HepG2 (cell line): ENCODE measurements around the gene ACTRT2. TPM values are rescaled to one million over a fixed set of nuclear protein-coding genes. Genes with fewer than 3 reads are reported as not detected.

ENCODE experiments used
- ARNTL ChIP-seq: sonication (generic); formaldehyde crosslinking; IDR thresholded peaks from 2 replicates; pipeline ENCODE4 v1.4.0; 2020; ENCODE audit warnings: mild to moderate bottlenecking, missing genetic modification reagents
- GFI1 ChIP-seq: sonication (generic); formaldehyde crosslinking; IDR thresholded peaks from 2 replicates; pipeline ENCODE4 v1.5.0; 2020; ENCODE audit warnings: missing genetic modification reagents, mild to moderate bottlenecking, borderline replicate concordance
- KDM3A ChIP-seq: IDR thresholded peaks from 2 replicates; pipeline ENCODE4 v1.6.1; 2018; ENCODE audit warnings: low read depth, missing compliant biosample characterization
- MTA1 ChIP-seq: sonication (generic); formaldehyde crosslinking; IDR thresholded peaks from 2 replicates; pipeline ENCODE4 v1.4.0; 2020; ENCODE audit warnings: missing genetic modification reagents, mild to moderate bottlenecking, borderline replicate concordance
- NFIB ChIP-seq: sonication (generic); formaldehyde crosslinking; IDR thresholded peaks from 2 replicates; pipeline ENCODE4 v1.9.0; 2021; ENCODE audit warnings: missing genetic modification reagents, mild to moderate bottlenecking, borderline replicate concordance
- PHB2 ChIP-seq: fragments of 450-650 bp; IDR thresholded peaks from 2 replicates; pipeline ENCODE4 v1.6.1; 2018; ENCODE audit not compliant: partially characterized antibody
- RBFOX2 ChIP-seq: fragments of 200-400 bp; formaldehyde crosslinking; IDR thresholded peaks from 2 replicates; pipeline ENCODE4 v1.6.1; 2017; ENCODE audit warnings: low read depth, mild to moderate bottlenecking, low read length
- SRSF9 ChIP-seq: fragments of 200-400 bp; formaldehyde crosslinking; IDR thresholded peaks from 2 replicates; pipeline ENCODE4 v1.6.1; 2018; ENCODE audit warnings: borderline replicate concordance, mild to moderate bottlenecking, low read depth, low read length; ENCODE audit not compliant: insufficient read depth, poor library complexity, severe bottlenecking
- TAF15 ChIP-seq: fragments of 200-400 bp; formaldehyde crosslinking; IDR thresholded peaks from one replicate; pipeline ENCODE4 v1.6.1; 2018; ENCODE audit warnings: mild to moderate bottlenecking, low read depth, low read length; ENCODE audit not compliant: poor library complexity, severe bottlenecking
- TSC22D2 ChIP-seq: sonication (generic); formaldehyde crosslinking; IDR thresholded peaks from 2 replicates; pipeline ENCODE4 v1.5.1; 2020; ENCODE audit warnings: missing genetic modification reagents, mild to moderate bottlenecking, borderline replicate concordance
- ZMYM4 ChIP-seq: sonication (generic); formaldehyde crosslinking; IDR thresholded peaks from 2 replicates; pipeline ENCODE4 v1.8.1; 2023; ENCODE audit warnings: mild to moderate bottlenecking, missing genetic modification reagents
- ZNF333 ChIP-seq: sonication (generic); formaldehyde crosslinking; IDR thresholded peaks from 2 replicates; pipeline ENCODE4 v1.4.0; 2020; ENCODE audit warnings: mild to moderate bottlenecking, missing genetic modification reagents, borderline replicate concordance
- ZNF335 ChIP-seq: sonication (generic); formaldehyde crosslinking; IDR thresholded peaks from 2 replicates; pipeline ENCODE4 v1.4.0; 2020; ENCODE audit warnings: missing genetic modification reagents
- ZNF44 ChIP-seq: sonication (generic); formaldehyde crosslinking; IDR thresholded peaks from 2 replicates; pipeline ENCODE4 v1.5.1; 2020; ENCODE audit warnings: mild to moderate bottlenecking, missing genetic modification reagents
- ZNF589 ChIP-seq: sonication (generic); formaldehyde crosslinking; conservative IDR thresholded peaks from 2 replicates; pipeline ENCODE4 v1.8.0; 2022; ENCODE audit warnings: mild to moderate bottlenecking, moderate library complexity, missing genetic modification reagents
- ZNF598 ChIP-seq: sonication (generic); formaldehyde crosslinking; IDR thresholded peaks from 2 replicates; pipeline ENCODE4 v1.5.1; 2020; ENCODE audit warnings: mild to moderate bottlenecking, missing genetic modification reagents, borderline replicate concordance
- ZNF772 ChIP-seq: sonication (generic); formaldehyde crosslinking; IDR thresholded peaks from 2 replicates; pipeline ENCODE4 v1.5.0; 2020; ENCODE audit warnings: mild to moderate bottlenecking, missing genetic modification reagents
- ZNF879 ChIP-seq: sonication (generic); formaldehyde crosslinking; IDR thresholded peaks from 2 replicates; pipeline ENCODE4 v1.8.1; 2023; ENCODE audit warnings: missing genetic modification reagents
- polyA plus RNA-seq, 8 experiments: library from polyadenylated mRNA; depleted of rRNA in 3 of 8; stranded (reverse) in 7 of 8; unstranded in 1 of 8; fragments of >200 nt; fragmentation: Illumina TruSeq in 4 of 8; extraction: Trizol in 4 of 8; gene quantifications; 2 replicates each; pipeline versions ENCODE4 v1.2.1 to v1.2.3, GENCODE V29; 2011 to 2016; ENCODE audit warnings: low read depth in 4 of 8, missing spikeins in 1 of 8, mixed read lengths in 1 of 8; ENCODE audit not compliant: insufficient read depth in 1 of 8
- total RNA-seq, 5 experiments: library from RNA; depleted of rRNA; stranded (reverse); fragments of >200 nt; fragmentation: Illumina TruSeq; extraction: Trizol; gene quantifications; 2 replicates each; pipeline ENCODE4 v1.2.3, GENCODE V29; 2016; ENCODE audit warnings: low read depth in 1 of 5
- TF ChIP-seq, protein P1 (sequence below): sonication (generic); formaldehyde crosslinking; IDR thresholded peaks from 2 replicates; pipeline ENCODE4 v1.4.0; 2020; ENCODE audit warnings: missing genetic modification reagents
- TF ChIP-seq, protein P2 (sequence below): sonication (generic); formaldehyde crosslinking; IDR thresholded peaks from 2 replicates; pipeline ENCODE4 v1.4.0; 2020; ENCODE audit warnings: missing genetic modification reagents; ENCODE audit errors: not compliant biosample characterization
- TF ChIP-seq, protein P3 (sequence below): sonication (generic); formaldehyde crosslinking; IDR thresholded peaks from 2 replicates; pipeline ENCODE4 v1.5.1; 2020; ENCODE audit warnings: missing genetic modification reagents, mild to moderate bottlenecking, borderline replicate concordance
- TF ChIP-seq, protein P4 (sequence below): sonication (generic); formaldehyde crosslinking; IDR thresholded peaks from 2 replicates; pipeline ENCODE4 v1.4.0; 2020; ENCODE audit warnings: missing genetic modification reagents, borderline replicate concordance

ACTRT2 gene
- total and polyA plus RNA-seq, 2 of the 13 experiments (the other 11 are each of a cell fraction or from before 2014, with no cell fraction given) = not detected

DNA sequence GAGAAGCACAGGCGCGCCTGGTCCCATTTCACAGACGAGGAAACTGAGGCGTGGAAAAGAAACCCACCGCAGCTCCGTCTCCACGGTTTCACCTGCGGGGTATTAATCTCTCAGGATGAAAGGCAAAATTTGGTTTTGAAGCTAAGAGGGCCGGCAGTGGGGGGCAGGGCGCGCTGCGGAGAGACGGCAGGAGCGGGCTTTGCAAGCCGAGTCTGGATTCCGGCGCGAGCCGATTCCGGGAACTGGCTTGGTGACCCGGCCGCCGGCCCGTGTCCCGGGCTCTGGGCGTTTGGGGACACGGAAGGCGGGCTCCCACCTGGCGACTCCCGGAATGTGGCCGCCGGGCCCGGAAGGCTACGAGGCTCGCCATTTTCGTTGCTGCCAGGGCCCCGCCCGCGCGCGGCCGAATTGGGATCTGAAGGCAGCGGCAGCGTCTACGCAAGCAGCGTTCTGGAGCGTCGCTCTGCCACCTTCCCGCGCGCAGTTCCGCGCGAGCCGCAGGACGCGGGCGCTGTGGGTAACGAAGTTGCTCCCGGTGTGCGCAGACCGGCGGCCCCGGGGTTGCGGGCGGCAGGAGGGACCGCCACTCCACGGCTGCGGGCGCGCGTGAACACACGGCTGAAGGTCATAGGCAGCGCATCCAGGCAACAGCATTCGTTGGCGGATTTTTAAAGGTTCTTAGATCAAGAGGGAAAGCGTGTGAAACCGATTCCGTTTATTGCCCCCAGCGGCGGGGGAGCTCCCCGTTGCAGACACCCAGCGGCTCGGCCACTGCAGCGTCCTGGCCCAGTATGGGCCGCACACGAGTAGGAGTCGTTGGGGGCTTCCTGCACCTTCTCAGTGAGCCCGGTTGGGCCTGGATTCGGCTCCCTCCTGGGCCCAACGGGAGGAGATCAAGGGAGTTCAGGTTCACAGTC lies 42.4 kb downstream of the ACTRT2 start (continued):
- TF ChIP-seq TAF15 (no peak), RBFOX2 (no peak), ZNF772 (CRISPR knock-in tag) (no peak), ZMYM4 (CRISPR knock-in tag) (no peak), ZNF589 (no peak), ARNTL (CRISPR knock-in tag) (no peak), GFI1 (CRISPR knock-in tag) (no peak), MTA1 (CRISPR knock-in tag) (0 out of 2 replicates have a peak, but pooled peaks have one; percentile 16), KDM3A (CRISPR knock-in tag) (no peak), SRSF9 (no peak), ZNF335 (CRISPR knock-in tag) (no peak), ZNF879 (CRISPR knock-in tag) (no peak), ZNF44 (CRISPR knock-in tag) (no peak), ZNF598 (CRISPR knock-in tag) (no peak), TSC22D2 (CRISPR knock-in tag) (no peak), ZNF333 (CRISPR knock-in tag) (no peak), PHB2 (no peak), NFIB (CRISPR knock-in tag) (no peak)
- TF ChIP-seq, protein P1, sequence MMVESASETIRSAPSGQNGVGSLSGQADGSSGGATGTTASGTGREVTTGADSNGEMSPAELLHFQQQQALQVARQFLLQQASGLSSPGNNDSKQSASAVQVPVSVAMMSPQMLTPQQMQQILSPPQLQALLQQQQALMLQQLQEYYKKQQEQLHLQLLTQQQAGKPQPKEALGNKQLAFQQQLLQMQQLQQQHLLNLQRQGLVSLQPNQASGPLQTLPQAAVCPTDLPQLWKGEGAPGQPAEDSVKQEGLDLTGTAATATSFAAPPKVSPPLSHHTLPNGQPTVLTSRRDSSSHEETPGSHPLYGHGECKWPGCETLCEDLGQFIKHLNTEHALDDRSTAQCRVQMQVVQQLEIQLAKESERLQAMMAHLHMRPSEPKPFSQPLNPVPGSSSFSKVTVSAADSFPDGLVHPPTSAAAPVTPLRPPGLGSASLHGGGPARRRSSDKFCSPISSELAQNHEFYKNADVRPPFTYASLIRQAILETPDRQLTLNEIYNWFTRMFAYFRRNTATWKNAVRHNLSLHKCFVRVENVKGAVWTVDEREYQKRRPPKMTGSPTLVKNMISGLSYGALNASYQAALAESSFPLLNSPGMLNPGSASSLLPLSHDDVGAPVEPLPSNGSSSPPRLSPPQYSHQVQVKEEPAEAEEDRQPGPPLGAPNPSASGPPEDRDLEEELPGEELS (CRISPR knock-in tag) = no peak
- TF ChIP-seq, protein P2, sequence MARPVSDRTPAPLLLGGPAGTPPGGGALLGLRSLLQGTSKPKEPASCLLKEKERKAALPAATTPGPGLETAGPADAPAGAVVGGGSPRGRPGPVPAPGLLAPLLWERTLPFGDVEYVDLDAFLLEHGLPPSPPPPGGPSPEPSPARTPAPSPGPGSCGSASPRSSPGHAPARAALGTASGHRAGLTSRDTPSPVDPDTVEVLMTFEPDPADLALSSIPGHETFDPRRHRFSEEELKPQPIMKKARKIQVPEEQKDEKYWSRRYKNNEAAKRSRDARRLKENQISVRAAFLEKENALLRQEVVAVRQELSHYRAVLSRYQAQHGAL (CRISPR knock-in tag) = no peak
- TF ChIP-seq, protein P3, sequence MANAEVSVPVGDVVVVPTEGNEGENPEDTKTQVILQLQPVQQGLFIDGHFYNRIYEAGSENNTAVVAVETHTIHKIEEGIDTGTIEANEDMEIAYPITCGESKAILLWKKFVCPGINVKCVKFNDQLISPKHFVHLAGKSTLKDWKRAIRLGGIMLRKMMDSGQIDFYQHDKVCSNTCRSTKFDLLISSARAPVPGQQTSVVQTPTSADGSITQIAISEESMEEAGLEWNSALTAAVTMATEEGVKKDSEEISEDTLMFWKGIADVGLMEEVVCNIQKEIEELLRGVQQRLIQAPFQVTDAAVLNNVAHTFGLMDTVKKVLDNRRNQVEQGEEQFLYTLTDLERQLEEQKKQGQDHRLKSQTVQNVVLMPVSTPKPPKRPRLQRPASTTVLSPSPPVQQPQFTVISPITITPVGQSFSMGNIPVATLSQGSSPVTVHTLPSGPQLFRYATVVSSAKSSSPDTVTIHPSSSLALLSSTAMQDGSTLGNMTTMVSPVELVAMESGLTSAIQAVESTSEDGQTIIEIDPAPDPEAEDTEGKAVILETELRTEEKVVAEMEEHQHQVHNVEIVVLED (CRISPR knock-in tag) = no peak
- TF ChIP-seq, protein P4, sequence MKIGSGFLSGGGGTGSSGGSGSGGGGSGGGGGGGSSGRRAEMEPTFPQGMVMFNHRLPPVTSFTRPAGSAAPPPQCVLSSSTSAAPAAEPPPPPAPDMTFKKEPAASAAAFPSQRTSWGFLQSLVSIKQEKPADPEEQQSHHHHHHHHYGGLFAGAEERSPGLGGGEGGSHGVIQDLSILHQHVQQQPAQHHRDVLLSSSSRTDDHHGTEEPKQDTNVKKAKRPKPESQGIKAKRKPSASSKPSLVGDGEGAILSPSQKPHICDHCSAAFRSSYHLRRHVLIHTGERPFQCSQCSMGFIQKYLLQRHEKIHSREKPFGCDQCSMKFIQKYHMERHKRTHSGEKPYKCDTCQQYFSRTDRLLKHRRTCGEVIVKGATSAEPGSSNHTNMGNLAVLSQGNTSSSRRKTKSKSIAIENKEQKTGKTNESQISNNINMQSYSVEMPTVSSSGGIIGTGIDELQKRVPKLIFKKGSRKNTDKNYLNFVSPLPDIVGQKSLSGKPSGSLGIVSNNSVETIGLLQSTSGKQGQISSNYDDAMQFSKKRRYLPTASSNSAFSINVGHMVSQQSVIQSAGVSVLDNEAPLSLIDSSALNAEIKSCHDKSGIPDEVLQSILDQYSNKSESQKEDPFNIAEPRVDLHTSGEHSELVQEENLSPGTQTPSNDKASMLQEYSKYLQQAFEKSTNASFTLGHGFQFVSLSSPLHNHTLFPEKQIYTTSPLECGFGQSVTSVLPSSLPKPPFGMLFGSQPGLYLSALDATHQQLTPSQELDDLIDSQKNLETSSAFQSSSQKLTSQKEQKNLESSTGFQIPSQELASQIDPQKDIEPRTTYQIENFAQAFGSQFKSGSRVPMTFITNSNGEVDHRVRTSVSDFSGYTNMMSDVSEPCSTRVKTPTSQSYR = no peak
